Islet of Langerhans (tissue), 1 donor: ENCODE measurements around the gene SLC24A4.
"Not testable (repeated sequence)": the region's sequence is repeated elsewhere in the genome, so short reads cannot be mapped to it uniquely, and the experiment has no call there.

Experiments used
- FAIRE-seq: peaks from one replicate; lab custom pipeline; 2011; peaks lifted over from hg19 to GRCh38; lab: Jason Lieb, UNC

Gene SLC24A4

DNA sequence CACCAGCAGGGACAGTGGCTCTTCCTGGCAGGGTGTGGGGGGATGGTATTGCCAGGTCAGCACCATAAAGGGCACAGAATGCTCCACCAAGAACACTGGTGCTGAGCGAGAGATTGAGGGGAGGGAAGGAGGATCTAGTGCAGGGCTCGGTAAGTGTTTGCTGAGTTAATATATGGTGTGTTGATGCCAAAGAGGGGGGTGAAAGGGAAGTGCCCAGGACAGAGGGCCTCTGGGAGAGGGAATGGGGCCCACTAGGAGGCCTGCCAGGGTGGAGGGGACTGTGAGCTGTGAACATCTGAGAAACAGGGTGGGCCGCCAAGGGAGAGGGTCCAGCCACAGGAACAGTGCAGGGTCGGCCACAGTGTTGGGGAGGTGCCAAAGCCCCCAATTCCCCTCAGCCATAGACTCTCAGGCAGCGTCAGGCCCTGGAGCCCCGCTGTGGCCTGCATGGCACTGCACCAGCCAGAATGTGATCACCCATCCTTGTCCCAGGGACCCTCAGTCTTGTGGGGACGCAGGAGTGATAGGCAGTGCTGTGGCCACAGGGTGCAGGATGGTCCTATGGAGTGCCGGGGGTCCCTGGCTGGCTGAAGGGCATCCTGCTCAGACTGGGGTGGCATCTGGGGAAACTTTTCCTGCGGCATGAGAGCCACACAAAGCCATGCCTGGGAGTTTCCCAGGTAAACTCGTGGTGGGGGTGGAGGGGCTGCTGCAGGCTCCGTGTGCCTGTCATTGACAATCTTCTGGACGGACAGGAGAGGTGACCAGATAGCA is 202.5 kb downstream of the SLC24A4 start:
- FAIRE-seq: no peak

DNA sequence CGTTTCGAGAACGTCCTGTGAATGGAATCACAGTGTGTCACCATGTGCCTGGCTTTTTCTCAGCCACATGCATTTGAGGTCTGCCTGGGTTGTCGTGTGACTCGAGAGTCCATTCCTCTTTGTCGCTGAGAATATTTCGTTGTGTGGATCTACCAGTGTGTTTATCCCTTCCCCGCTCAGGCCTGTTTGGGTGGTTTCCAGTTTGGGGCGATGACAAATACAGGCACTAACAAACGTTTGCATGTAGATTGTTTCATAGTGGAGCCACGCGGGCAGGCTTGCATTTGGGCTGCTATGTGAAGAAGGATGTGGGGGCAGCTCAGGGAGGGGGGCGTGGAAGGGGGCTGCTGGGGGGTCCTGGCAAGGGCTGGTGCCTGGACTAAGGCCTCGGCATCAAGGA is 204.8 kb downstream of the SLC24A4 start:
- FAIRE-seq: no peak

DNA sequence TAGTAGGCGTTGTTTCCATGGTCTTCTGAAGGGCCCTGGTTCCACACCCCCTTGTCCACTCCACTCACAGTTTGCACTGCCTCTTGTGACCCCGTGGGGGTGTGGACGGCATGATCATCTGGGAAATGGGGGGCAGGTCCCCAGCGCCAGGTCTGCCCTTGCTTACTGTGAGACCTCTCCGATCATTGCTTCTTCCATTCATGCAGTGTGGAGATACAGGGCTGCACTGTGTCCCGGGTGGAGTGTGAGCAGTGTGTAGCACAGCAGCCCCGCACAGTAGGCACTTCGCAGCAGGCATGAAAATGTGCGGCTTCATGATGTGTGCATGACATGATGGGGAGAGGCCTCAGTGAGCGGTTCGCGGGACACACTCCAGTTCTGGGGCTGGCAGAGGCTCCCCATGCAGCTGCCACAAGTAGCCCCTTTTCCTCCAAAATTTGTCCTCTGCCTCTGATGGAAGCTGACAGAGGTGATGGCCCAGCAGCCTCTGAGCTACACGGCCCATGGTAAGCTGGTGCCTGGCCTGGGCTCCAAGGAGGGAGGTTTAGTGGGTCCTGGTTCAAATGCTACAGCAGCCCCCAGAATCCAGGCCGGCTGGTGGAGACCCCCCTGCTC is 205.6 kb downstream of the SLC24A4 start:
- no peak for FAIRE-seq

DNA sequence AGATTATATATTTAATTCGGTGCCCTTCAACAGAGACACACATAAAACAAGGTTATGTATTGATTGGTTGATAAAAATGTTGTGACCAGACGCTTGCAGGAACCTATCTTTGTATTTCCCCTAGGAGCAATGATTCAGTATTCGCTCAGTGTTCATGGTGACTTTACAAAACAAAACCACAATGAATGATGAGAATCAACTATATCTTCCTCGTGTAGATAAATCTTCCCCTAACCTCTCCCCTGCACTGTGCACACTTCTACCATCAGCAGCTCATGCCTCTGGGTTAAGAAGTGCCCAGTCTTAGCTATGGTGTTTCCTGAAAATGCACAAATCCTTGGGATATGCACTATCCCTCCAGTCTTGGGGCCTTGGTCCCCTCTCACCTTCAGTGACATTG is 206.9 kb downstream of the SLC24A4 start:
- no peak for FAIRE-seq

DNA sequence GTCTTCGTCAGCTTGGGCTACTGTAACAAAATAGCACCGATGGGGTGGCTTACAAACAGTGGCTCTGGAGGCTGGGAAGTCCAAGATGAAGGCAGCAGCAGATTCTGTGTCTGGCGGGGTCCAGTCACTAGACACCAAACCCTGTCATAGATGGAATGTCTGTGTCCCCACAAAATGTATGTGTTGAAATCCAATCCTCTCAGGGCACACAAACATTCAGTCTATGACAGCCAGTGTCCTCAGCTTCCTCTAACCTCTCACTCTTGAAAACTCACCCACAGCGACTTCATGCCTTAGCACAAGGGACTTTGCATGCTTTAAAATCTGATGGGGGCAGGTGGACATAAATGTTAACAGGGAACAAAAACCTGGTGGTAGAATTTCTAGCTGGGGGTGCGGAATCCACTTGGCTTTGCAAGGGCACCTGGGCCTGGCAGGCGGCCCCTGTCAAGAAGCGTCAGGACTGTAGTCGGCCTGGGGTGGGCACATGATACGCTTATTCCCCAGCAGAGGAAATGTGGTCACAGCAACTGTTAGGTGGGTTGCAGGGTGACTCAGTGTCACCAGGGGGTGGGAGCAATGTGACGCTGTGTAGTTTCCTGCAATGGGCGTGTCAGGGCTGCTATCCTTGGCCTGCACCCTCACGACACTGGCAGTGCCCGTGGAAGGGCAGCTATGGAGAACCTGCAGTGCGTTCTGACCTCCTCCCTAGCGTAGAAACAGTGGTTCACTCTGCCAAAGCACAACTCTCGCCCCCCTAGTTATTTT is 208.3 kb downstream of the SLC24A4 start:
- no peak for FAIRE-seq

DNA sequence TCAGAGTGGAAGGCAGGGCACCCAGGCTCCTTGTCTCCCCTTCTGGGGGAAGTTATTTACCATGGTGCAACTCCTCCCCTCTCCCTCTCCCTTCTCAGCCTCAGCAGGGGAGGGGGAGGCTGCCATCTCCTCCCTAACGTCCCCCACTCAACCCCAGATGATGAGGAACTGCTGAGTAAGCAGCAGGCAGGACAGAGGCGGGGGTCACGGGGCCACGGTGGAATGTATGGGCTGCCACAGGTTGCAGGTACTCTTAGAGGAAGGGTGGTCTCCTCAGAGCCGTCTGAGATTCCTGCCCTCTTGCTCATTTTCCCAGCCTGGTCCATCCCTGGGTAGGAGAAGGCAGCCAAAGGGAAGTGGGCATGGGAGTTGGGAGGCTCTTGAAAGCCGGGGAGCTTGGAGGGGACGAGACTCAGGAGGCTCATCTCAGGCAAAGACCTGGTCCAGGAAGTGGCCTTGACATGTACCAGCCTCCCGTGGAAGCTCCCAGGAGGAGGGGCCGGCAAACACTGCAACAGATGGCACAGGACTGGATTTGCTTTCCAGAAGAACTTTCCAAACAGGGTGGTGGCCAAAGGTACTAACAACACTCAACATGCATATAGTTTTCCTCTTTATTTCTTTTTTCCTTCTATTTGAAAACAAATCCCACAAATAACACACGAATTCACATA is 209.7 kb downstream of the SLC24A4 start:
- FAIRE-seq: no peak

GRCh38 chr14:92534932-92535643 is 212.1 kb downstream of the SLC24A4 start:
- no peak for FAIRE-seq

DNA sequence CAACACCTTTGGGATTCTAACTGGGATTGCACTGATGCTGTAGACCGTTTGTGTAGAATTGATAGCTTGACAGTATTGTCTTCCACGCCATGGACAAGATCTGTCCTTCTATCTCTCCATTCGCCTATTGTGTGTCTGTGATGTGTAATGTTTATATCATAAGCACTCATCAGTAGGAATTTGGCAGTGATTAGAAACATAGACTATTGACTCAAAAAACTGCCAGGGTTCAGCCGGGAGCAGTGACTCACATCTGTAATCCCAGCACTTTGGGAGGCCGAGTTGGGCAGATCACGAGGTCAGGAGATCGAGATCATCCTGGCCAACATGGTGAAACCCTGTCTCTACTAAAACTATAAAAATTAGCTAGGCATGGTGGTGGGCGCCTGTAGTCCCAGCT is 213.3 kb downstream of the SLC24A4 start:
- FAIRE-seq: not testable (repeated sequence)

GRCh38 chr14:92538412-92538985 is 215.5 kb downstream of the SLC24A4 start:
- FAIRE-seq: no peak

DNA sequence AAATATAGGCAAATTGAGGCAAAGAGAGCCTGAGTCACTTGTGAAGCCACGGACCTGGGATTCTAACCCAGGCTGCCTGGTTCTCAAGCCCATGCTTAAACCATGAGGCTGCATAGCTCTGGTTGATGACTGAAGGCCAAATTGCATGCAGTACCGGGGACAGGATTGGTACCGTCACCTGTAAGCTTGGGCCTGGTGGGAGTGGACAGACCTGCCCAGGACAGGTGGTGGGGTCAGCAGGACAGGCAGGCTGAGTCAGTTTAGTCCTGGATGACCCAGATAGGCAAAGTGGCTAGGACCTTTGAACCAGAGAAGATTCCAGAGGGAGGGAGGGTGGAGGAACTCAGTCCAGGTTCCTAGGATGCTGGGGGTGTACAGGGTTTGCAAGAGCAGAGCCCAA is 216.5 kb downstream of the SLC24A4 start:
- FAIRE-seq: no peak

DNA sequence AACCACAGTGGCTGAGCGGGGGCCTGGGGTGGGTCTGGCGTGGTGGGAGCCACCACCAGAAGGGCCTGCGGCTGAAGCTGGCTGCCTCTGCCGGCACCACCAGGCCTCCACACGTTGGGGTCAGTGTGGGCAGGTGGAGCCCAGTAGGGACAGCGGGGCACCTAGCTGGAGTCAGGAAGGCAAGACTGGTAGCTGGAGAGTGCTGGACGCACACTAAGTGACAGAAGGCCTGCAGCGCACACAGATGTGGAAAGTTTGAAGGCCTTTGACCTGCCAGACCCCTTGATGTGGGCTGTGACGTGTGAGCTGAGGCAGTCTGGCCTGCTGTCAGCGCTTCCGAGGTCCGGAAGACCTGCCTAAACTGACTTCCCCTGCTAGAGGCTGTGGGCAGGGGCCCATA is 216.9 kb downstream of the SLC24A4 start:
- no peak for FAIRE-seq

GRCh38 chr14:92540472-92541048 is 217.6 kb downstream of the SLC24A4 start:
- no peak for FAIRE-seq

- no peak for FAIRE-seq
Observed at GRCh38 chr14:92542766-92543554, 220.0 kb downstream of the SLC24A4 start.

DNA sequence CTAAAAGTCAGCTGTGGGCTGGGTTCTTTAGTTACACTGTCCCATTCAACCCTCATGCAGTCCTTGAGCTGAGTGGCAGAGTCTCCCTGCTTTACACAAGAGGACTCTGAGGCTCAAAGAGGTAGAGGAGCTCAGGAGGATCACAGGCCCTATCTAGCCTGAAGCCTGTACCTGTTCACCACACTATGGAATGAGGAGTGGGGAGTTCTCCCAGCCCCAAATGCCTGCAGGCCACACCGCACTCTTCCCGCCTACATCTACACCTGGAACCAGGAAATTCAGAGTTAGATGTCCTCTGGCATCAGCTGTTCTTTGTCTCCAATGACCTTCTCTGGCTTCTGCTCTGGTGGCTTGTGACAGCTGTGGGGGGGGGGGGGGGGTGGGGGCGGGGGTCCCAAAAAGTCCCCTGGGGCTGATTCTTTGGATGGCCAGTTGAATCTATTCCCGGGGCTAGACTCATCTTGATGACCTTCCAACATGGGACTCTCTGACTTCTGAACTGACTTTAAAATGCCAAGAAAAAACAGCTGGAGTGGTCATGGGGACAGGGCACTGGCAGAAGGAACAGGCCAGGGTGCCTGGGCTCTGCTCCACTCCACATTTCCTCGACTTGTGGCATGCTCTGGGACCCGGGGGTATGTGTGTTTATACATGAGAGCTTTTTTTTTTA is 221.2 kb downstream of the SLC24A4 start:
- no peak for FAIRE-seq

DNA sequence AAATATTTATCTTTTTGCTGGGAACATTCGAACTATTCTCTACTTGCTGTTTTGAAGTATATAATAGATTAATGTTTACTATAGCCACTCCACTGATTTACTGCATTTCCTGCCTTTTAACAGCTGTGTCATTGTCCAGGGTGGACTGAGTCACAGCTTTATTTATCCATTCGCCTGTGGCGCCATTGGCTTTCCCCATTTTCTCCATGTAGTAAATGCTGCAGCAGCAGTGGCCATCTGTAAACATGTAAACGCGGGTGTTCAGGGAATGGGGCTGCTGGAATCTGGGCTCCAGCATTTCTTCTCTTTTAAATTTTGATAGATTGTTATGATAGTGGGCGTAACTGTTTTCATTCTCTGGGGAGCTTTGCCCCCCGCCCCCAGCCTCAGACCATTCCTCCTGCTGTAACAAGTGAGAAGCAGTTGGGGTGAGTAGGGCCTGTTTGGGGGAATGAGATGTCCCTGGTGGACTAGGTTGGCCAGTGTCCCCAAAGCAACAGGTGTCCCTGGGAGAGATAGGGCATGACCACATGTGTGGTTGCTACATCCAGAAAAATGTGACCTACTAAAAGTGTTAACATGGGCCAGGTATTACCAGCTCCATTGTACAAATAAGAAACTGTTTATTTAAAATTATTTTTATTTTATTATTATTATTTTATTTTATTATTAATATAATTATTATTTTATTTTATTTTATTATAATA is 223.5 kb downstream of the SLC24A4 start:
- FAIRE-seq: no peak

DNA sequence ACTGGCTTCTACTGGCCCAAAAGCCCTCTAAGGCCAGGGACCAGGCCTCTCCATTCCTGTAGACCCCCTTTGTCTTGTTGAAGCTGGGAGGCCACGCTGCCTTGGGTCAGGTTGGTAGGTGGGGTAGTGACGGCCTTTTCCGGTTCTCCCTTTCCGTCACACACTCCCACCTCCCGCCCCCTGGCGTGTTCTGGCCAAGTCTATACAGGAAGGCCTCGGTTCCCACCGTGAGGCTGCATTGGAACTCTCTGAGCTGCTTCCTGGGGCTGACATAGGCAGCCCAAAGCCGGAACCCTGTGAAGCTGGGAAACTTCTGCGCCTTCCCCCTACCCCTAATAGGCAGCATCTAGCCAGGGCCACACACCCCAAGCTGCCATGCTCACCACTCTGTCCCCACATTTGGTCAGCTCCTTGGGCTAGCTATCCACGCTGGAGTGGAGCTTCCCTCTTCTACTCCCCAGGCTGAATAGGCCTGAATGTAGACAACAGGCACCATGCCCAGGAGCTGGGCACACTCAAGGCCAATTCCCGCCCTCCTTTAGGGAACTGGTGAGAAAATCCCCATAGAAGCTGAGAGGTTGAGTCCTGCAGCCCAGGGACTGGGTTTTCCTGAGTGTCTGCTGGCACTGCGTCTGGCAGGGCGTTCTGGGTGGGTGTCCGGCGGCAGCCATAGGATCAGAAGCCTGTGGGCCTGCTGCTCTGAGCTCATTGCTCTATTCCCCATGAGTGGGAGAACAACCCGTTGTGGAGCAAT is 226.3 kb downstream of the SLC24A4 start:
- no peak for FAIRE-seq

DNA sequence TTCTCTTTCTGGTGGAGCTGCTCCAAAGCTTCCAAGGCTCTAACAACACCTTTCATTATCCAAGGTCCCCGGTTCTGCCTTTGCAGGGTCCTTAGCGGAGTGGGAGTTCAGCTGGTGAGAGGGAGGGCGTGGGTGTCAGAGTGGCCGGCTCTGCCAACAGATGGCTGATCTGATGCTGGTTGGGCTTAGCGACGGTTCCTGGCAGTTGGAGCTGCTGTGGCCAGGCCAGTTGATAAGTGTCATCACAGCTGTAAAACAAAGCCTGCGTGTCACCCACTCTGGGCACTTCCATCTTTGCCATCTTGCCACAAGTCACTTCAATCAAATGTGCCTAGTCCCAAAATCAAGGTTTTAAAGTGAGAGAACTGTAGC is 226.9 kb downstream of the SLC24A4 start:
- no peak for FAIRE-seq
